T-helper 17 cell (primary cell): Measurements from ENCODE around the gene GADD45GIP1. TPM values are rescaled to one million over a fixed set of nuclear protein-coding genes. Genes with fewer than 3 reads are reported as not detected.
A peak's percentile ranks its signal among the peaks of the same experiment; 100 is the strongest.

ENCODE experiments used
- ATAC-seq: fragments of 150-1000 bp; cut with Tn5 transposase; 2 replicates; pipeline ENCODE4 v1.10.0; 2021; ENCODE audit warnings: mild to moderate bottlenecking, moderate library complexity
- DNase-seq, 3 donors: peaks; one replicate each; pipeline versions ENCODE4 v3.0.0 to v3.0.0-alpha.2; 2020 to 2021
- H3K9me3 ChIP-seq: one replicate; pipeline ENCODE4 v1.7.0; 2013; ENCODE audit warnings: low read length, mild to moderate bottlenecking; ENCODE audit not compliant: control insufficient read depth, poor library complexity, severe bottlenecking
- H3K27ac Mint-ChIP-seq: one replicate; pipeline ENCODE4 v1.8.0; 2022; ENCODE audit warnings: mild to moderate bottlenecking, moderate library complexity, mixed read lengths
- H3K27me3 Mint-ChIP-seq: one replicate; pipeline ENCODE4 v1.8.0; 2022; ENCODE audit warnings: mixed read lengths
- H3K36me3 Mint-ChIP-seq: one replicate; pipeline ENCODE4 v1.8.0; 2022; ENCODE audit warnings: low read depth, mixed read lengths
- H3K4me1 Mint-ChIP-seq: one replicate; pipeline ENCODE4 v1.8.0; 2022; ENCODE audit warnings: mild to moderate bottlenecking, mixed read lengths
- H3K4me3 Mint-ChIP-seq: one replicate; pipeline ENCODE4 v1.8.0; 2022; ENCODE audit warnings: mild to moderate bottlenecking, moderate library complexity, mixed read lengths
- total RNA-seq, 4 donors: library from RNA in 2 of 4; stranded (reverse) in 2 of 4; gene quantifications; one replicate each; pipeline ENCODE4 v1.2.3 and lab custom pipeline; 2022 to 2026

The GADD45GIP1 gene
- total RNA-seq, 2 donors from 2014 or later = 6.9 to 8.3 TPM

DNA sequence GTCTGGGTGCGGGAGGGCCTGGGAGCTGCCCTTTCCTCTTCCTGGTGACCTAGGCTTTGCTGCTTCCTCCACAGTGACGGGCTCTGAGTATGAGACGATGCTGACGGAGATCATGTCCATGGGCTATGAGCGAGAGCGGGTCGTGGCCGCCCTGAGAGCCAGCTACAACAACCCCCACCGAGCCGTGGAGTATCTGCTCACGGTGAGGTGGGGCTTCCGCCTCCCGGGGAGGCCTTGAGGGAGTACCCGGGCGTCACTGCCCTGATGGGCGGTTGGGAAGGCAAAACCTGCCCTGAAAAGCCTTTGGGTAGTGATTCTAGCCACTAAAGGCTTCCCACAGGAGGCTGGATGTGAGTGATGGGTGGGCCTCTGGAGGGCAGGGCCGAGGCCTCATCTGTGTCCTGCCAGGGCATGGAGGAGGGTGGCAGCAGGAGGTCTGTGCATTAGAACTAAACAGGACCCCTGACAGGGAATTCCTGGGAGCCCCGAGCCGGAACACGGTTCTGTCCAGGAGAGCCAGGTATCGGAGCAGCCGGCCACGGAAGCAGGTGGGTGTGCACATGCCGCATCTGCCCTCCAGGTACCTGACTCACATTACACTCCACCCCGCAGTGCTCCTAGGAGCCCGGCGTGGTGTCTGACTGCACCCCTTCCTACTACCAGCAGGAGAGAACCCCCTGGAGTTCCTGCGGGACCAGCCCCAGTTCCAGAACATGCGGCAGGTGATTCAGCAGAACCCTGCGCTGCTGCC is 8.2 kb downstream of the GADD45GIP1 start:
- Mint-ChIP-seq H3K4me1 (peaks cover 22% of the 10 kb centered on the region), H3K4me3 (peak overlapping the region; percentile 31), H3K36me3 (peaks cover 9% of the 10 kb centered on the region), H3K27ac (no peak overlapping the region), H3K27me3 (no peaks in the 10 kb centered on the region)
- ATAC-seq (no peak), DNase-seq (no peak)
- H3K9me3 ChIP-seq = no peaks in the 10 kb centered on the region

- peak overlapping the region; percentile 98 for H3K27ac Mint-ChIP-seq
- no peak for ATAC-seq
- DNase-seq = no peak
Measured at GRCh38 chr19:12947702-12948611, 9.1 kb downstream of the GADD45GIP1 start.

DNA sequence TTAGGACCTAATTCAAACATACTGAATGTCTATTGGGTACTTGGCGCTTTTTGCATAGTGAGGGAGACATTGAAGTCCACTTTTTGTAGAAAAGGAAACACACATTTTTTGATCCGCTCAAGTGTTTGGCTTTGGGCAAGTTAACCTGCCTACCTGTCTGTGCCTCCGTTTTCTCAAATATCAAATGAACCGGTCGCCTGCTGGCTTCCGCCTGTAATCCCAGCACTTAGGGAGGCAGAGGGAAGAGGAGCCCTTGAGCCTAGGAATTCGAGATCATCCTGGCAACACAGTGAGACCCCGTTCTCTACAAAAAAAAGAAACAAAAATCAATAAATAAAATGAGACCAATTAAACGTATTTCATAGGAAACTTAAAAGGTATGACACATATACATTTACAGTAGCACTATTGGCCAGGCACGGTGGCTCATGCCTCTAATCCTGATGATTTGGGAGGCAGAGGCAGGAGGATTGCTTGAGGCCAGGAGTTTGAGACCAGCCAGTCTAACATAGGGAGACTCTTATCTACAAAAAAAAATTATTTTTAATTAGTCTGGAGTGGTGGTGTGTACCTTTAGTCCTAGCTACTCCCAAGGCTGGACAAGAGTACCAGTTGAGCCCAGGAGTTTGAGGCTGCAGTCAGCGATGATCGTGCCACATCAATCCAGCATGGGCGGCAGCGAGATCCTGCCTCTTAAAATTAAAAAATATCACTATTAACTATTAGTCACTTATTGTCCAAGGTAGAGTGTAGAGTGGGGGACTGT is 10.1 kb downstream of the GADD45GIP1 start:
- no peaks in the 10 kb centered on the region for H3K9me3 ChIP-seq
- H3K27me3 Mint-ChIP-seq = no peaks in the 10 kb centered on the region
- peaks cover 13% of the 10 kb centered on the region for H3K36me3 Mint-ChIP-seq
- ATAC-seq = no peak
- H3K27ac Mint-ChIP-seq = peak overlapping the region; percentile 98
- no peak for DNase-seq
- peak overlapping the region; percentile 91 for H3K4me3 Mint-ChIP-seq
- H3K4me1 Mint-ChIP-seq = peaks cover 28% of the 10 kb centered on the region

More at GRCh38 chr19:12947702-12948611, 9.1 kb downstream of the GADD45GIP1 start:
- peak overlapping the region; percentile 31 for H3K4me3 Mint-ChIP-seq
- no peaks in the 10 kb centered on the region for H3K27me3 Mint-ChIP-seq
- H3K4me1 Mint-ChIP-seq = peaks cover 28% of the 10 kb centered on the region
- peaks cover 13% of the 10 kb centered on the region for H3K36me3 Mint-ChIP-seq
- H3K9me3 ChIP-seq = no peaks in the 10 kb centered on the region

GRCh38 chr19:12946092-12946721 is 10.8 kb downstream of the GADD45GIP1 start:
- DNase-seq (peak; percentile 28 to 39 (median 37)), ATAC-seq (peak; percentile 50)
- H3K27ac Mint-ChIP-seq = peak overlapping the region; percentile 98
- no peaks in the 10 kb centered on the region for H3K9me3 ChIP-seq
- peaks cover 13% of the 10 kb centered on the region for H3K36me3 Mint-ChIP-seq
- peaks cover 28% of the 10 kb centered on the region for H3K4me1 Mint-ChIP-seq
- H3K27me3 Mint-ChIP-seq = no peaks in the 10 kb centered on the region
- H3K4me3 Mint-ChIP-seq = peak overlapping the region; percentile 91

DNA sequence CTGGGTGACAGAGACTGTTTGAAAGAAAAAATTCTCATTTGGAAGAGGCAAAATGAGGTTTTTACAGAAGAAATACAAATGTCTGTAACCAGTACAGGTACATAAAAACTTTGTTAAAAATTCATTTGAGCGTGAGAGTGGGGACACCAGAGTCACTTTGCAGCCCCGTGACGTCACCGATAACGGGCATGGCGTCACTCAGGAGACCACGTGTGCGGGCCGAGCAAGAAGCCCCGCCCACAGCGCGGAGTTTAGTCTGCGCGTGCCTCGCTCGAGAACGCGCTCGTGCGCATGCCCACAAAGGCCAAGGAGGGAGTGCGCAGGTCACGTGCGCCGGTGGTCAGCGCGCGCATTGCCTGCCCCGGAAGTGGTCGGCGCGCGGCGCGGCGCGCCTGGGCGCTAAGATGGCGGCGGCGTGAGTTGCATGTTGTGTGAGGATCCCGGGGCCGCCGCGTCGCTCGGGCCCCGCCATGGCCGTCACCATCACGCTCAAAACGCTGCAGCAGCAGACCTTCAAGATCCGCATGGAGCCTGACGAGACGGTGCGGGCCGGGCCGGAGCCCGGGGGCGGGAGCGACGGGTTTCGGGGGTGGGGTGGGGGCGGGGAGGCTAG is 11.4 kb downstream of the GADD45GIP1 start, which contains the start of gene RAD23A:
TSS of gene RAD23A (plus strand) at position 384 of the 613 bp plus-strand sequence. CDS start at position 471, 87 bp downstream.
- Mint-ChIP-seq H3K4me1 (peaks cover 30% of the 10 kb centered on the region), H3K27ac (peak within 1 kb of the TSS; percentile 98), H3K4me3 (peak within 1 kb of the TSS; percentile 91), H3K36me3 (peaks cover 13% of the 10 kb centered on the region), H3K27me3 (no peaks in the 10 kb centered on the region)
- H3K9me3 ChIP-seq = no peaks in the 10 kb centered on the region
- ATAC-seq = peak; percentile 82
- peak; percentile 96 to 99 (median 98) for DNase-seq

GRCh38 chr19:12944104-12944674 is 12.8 kb downstream of the GADD45GIP1 start:
- H3K9me3 ChIP-seq = no peaks in the 10 kb centered on the region
- DNase-seq = no peak
- peak overlapping the region; percentile 67 for H3K4me3 Mint-ChIP-seq
- peaks cover 41% of the 10 kb centered on the region for H3K4me1 Mint-ChIP-seq
- ATAC-seq = no peak
- no peaks in the 10 kb centered on the region for H3K27me3 Mint-ChIP-seq
- H3K27ac Mint-ChIP-seq = peak overlapping the region; percentile 98
- peaks cover 13% of the 10 kb centered on the region for H3K36me3 Mint-ChIP-seq

- no peaks in the 10 kb centered on the region for H3K9me3 ChIP-seq
- DNase-seq (no peak), ATAC-seq (no peak)
- Mint-ChIP-seq H3K4me3 (peak overlapping the region; percentile 67), H3K27me3 (no peaks in the 10 kb centered on the region), H3K4me1 (peaks cover 46% of the 10 kb centered on the region), H3K36me3 (peaks cover 13% of the 10 kb centered on the region), H3K27ac (peak overlapping the region; percentile 98)
Measured at GRCh38 chr19:12943437-12944044, 13.5 kb downstream of the GADD45GIP1 start.

DNA sequence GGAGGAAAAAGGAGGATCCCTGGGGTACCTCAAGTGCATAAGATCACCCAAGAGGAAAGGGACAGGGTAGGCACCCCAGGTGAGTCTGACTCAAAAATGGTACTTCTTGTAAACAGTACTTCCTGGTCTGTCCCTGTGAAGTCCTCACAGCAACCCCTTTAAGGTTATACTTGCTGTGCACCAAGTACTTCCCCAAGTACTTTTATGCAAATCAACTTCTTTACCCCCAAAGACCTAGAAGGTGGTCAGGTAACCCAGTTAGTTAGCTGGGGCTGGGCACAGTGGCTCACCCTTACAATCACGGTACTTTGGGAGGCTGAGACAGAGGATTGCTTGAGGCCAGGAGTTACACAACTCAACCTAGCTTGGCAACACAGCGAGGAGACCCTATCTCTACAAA is 16.1 kb downstream of the GADD45GIP1 start:
- H3K9me3 ChIP-seq = no peaks in the 10 kb centered on the region
- ATAC-seq (no peak), DNase-seq (no peak)
- H3K4me1 Mint-ChIP-seq = peaks cover 52% of the 10 kb centered on the region
- H3K36me3 Mint-ChIP-seq = peaks cover 13% of the 10 kb centered on the region
- peak overlapping the region; percentile 98 for H3K27ac Mint-ChIP-seq
- H3K4me3 Mint-ChIP-seq = peak overlapping the region; percentile 56
- H3K27me3 Mint-ChIP-seq = no peaks in the 10 kb centered on the region

- H3K4me1 Mint-ChIP-seq = peaks cover 44% of the 10 kb centered on the region
- ATAC-seq (no peak), DNase-seq (no peak)
- H3K27me3 Mint-ChIP-seq = no peaks in the 10 kb centered on the region
- no peaks in the 10 kb centered on the region for H3K9me3 ChIP-seq
- H3K36me3 Mint-ChIP-seq = peaks cover 9% of the 10 kb centered on the region
- H3K27ac Mint-ChIP-seq = peak overlapping the region; percentile 98
- H3K4me3 Mint-ChIP-seq = peak overlapping the region; percentile 97
Measured at GRCh38 chr19:12939975-12940423, 17.0 kb downstream of the GADD45GIP1 start.

GRCh38 chr19:12938779-12939601 is 18.0 kb downstream of the GADD45GIP1 start:
- peaks cover 40% of the 10 kb centered on the region for H3K4me1 Mint-ChIP-seq
- peak overlapping the region; percentile 97 for H3K4me3 Mint-ChIP-seq
- ATAC-seq = peak; percentile 24
- H3K27me3 Mint-ChIP-seq = no peaks in the 10 kb centered on the region
- no peak for DNase-seq
- peak overlapping the region; percentile 98 for H3K27ac Mint-ChIP-seq
- no peaks in the 10 kb centered on the region for H3K9me3 ChIP-seq
- peaks cover 8% of the 10 kb centered on the region for H3K36me3 Mint-ChIP-seq
